Activated CD4-positive, alpha-beta T cell treated with anti-CD3 and anti-CD28 coated beads for 36 hours (primary cell): ENCODE results near the gene RASA2. TPM values are rescaled to one million over a fixed set of nuclear protein-coding genes. Genes with fewer than 3 reads are reported as not detected.

Source experiments
- total RNA-seq, 2 experiments: library from RNA; stranded (reverse); gene quantifications; one replicate each; pipeline ENCODE4 v1.2.3, GENCODE V29; 2021

RASA2 gene
- total RNA-seq, 2 experiments from 2014 or later, result 30.8 to 32.0 TPM

Other genes with a start within 250 kb of the RASA2 start
- gene ZBTB38, start 118.5 kb upstream of the RASA2 start, total RNA-seq, result 10 to 100 TPM; 21.3 to 22.0 TPM